HCT116 (cell line): ENCODE data around the gene NR5A2. TPM values are rescaled to one million over a fixed set of nuclear protein-coding genes. Genes with fewer than 3 reads are reported as not detected.

Experiments used
- ATAC-seq: fragments of 200-7000 bp; cut with Tn5 transposase; 2 replicates; pipeline ENCODE4 v1.9.1; 2020; ENCODE audit warnings: mild to moderate bottlenecking, moderate library complexity
- BruUV-seq: library from RNA; stranded (reverse); fragments of 400-500 nt; replicated peaks from 2 replicates; lab custom pipeline; 2021; lab: Mats Ljungman, UMichigan
- CTCF ChIA-PET: fragments of 300-600 bp; sonication (Branson Sonifier 250); formaldehyde crosslinking; loops from one replicate; lab custom pipeline; 2021; ENCODE audit warnings: antibody characterized with exemption; lab: Charles Lee
- POLR2A ChIA-PET: fragments of 300-600, 350-600 bp; sonication (Branson Sonifier 250); formaldehyde crosslinking; loops from one replicate; lab custom pipeline; 2021; ENCODE audit warnings: antibody characterized with exemption; lab: Charles Lee
- RAD21 ChIA-PET, 2 experiments: fragments of 300-600 bp; sonication (Branson Sonifier 250); formaldehyde crosslinking; loops; one replicate each; lab custom pipeline; 2023; ENCODE audit warnings: low total read pairs in 2 of 2; ENCODE audit not compliant: uncharacterized antibody in 2 of 2, unreplicated experiment in 2 of 2, low non-redundant PET in 1 of 2; lab: Charles Lee
- DNase-seq: peaks from one replicate; pipeline ENCODE4 v3.0.0-alpha.2; 2010; ENCODE audit warnings: low read depth, low spot score
- H2AFZ ChIP-seq: fragments of 200-600 bp; shearing (Covaris generic), sonication (generic); 2 replicates; pipeline ENCODE4 v1.6.1; 2017; ENCODE audit warnings: low read depth, mixed run types, mixed read lengths, antibody characterized with exemption, low read length; ENCODE audit not compliant: poor library complexity, severe bottlenecking
- H3K27ac ChIP-seq: 2 replicates; pipeline ENCODE4 v1.5.1; 2012; ENCODE audit warnings: low read depth, low read length
- H3K27me3 ChIP-seq: fragments of 200-600 bp; sonication (generic); 2 replicates; pipeline ENCODE4 v1.6.1; 2016; ENCODE audit warnings: mixed run types, low read length, mixed read lengths; ENCODE audit not compliant: insufficient read depth
- H3K36me3 ChIP-seq, 2 experiments: fragments of 200-500 bp in 1 of 2; fragments of 200-600 bp in 1 of 2; sonication (Bioruptor generic) in 1 of 2; sonication (generic) in 1 of 2; 2 replicates each; pipeline versions ENCODE4 v1.5.1 to v1.6.1; 2014 to 2016; ENCODE audit warnings: low read length in 2 of 2, inconsistent platforms in 1 of 2, mixed read lengths in 1 of 2, mixed run types in 1 of 2; ENCODE audit not compliant: insufficient read depth in 2 of 2, control insufficient read depth in 1 of 2
- H3K4me1 ChIP-seq, 2 experiments: fragments of 200-600 bp in 1 of 2; sonication (generic) in 1 of 2; 2 replicates each; pipeline versions ENCODE4 v1.5.1 to v1.6.1; 2012 to 2017; ENCODE audit warnings: low read length in 2 of 2, inconsistent platforms in 1 of 2, mild to moderate bottlenecking in 1 of 2, mixed read lengths in 1 of 2, mixed run types in 1 of 2, moderate library complexity in 1 of 2; ENCODE audit not compliant: insufficient read depth in 2 of 2, control insufficient read depth in 1 of 2
- H3K4me2 ChIP-seq: fragments of 200-600 bp; sonication (generic); 2 replicates; pipeline ENCODE4 v1.6.1; 2017; ENCODE audit warnings: mixed run types, low read length, mixed read lengths
- H3K4me3 ChIP-seq, 2 experiments: fragments of 200-600 bp in 1 of 2; sonication (generic) in 1 of 2; replicated peaks in 1 of 2; 2 replicates each; pipeline ENCODE4 v1.5.1; 2011 to 2016; ENCODE audit warnings: low read length in 2 of 2, control low read depth in 1 of 2, low read depth in 1 of 2, mild to moderate bottlenecking in 1 of 2, mixed read lengths in 1 of 2, mixed run types in 1 of 2
- H3K79me2 ChIP-seq: fragments of 200-600 bp; sonication (generic); 2 replicates; pipeline ENCODE4 v1.6.1; 2017; ENCODE audit warnings: mild to moderate bottlenecking, mixed run types, low read length, moderate library complexity, mixed read lengths; ENCODE audit not compliant: insufficient read depth
- H3K9ac ChIP-seq: fragments of 200-600 bp; sonication (generic); 2 replicates; pipeline ENCODE4 v1.6.1; 2016; ENCODE audit warnings: low read length, mixed read lengths
- H3K9me2 ChIP-seq: fragments of 200-600 bp; sonication (generic), shearing (Covaris generic); 2 replicates; pipeline ENCODE4 v1.6.1; 2017; ENCODE audit warnings: mixed run types, mild to moderate bottlenecking, moderate library complexity; ENCODE audit not compliant: insufficient read depth
- H3K9me3 ChIP-seq, 2 experiments: fragments of 200-500 bp in 1 of 2; fragments of 200-600 bp in 1 of 2; sonication (Bioruptor generic) in 1 of 2; sonication (generic) in 1 of 2; 2 replicates each; pipeline ENCODE4 v1.6.1; 2014 to 2017; ENCODE audit warnings: low read length in 2 of 2, mixed read lengths in 2 of 2, inconsistent platforms in 1 of 2, low read depth in 1 of 2, mild to moderate bottlenecking in 1 of 2, mixed run types in 1 of 2, moderate library complexity in 1 of 2; ENCODE audit not compliant: control insufficient read depth in 1 of 2, insufficient read depth in 1 of 2
- H4K20me1 ChIP-seq: fragments of 200-600 bp; sonication (generic), shearing (Covaris generic); 2 replicates; pipeline ENCODE4 v1.6.1; 2017; ENCODE audit warnings: mixed run types, mild to moderate bottlenecking, moderate library complexity; ENCODE audit not compliant: insufficient read depth
- CEBPB ChIP-seq: IDR thresholded peaks from 2 replicates; pipeline ENCODE4 v1.6.1; 2012; ENCODE audit warnings: low read depth
- CTCF ChIP-seq, 3 experiments: fragments of 200-600 bp in 1 of 3; sonication (generic) in 1 of 3; IDR thresholded peaks in 2 of 3; conservative IDR thresholded peaks in 1 of 3; 2 replicates each; pipeline ENCODE4 v1.5.1; 2012 to 2017; ENCODE audit warnings: low read depth in 2 of 3, low read length in 2 of 3, antibody characterized with exemption in 1 of 3, borderline replicate concordance in 1 of 3, control low read depth in 1 of 3, mild to moderate bottlenecking in 1 of 3, mixed read lengths in 1 of 3, mixed run types in 1 of 3, moderate library complexity in 1 of 3; ENCODE audit not compliant: insufficient read depth in 1 of 3
- EGR1 ChIP-seq: IDR thresholded peaks from 2 replicates; pipeline ENCODE4 v1.6.1; 2012; ENCODE audit warnings: low read depth
- EZH2phosphoT487 ChIP-seq: fragments of 200-600 bp; IDR thresholded peaks from 2 replicates; pipeline ENCODE4 v1.6.1; 2018; ENCODE audit warnings: antibody characterized with exemption, borderline replicate concordance
- FOSL1 ChIP-seq: IDR thresholded peaks from 2 replicates; pipeline ENCODE4 v1.6.1; 2012; ENCODE audit warnings: low read depth
- MAX ChIP-seq: IDR thresholded peaks from 2 replicates; pipeline ENCODE4 v1.6.1; 2012
- POLR2A ChIP-seq: IDR thresholded peaks from 2 replicates; pipeline ENCODE4 v1.7.0; 2011; ENCODE audit warnings: borderline replicate concordance; ENCODE audit not compliant: insufficient read depth, insufficient read length; ENCODE audit errors: extremely low read depth
- POLR2AphosphoS5 ChIP-seq: IDR thresholded peaks from 2 replicates; pipeline ENCODE4 v1.6.1; 2011; ENCODE audit warnings: mild to moderate bottlenecking, low read depth, low read length, moderate library complexity
- RAD21 ChIP-seq: IDR thresholded peaks from 2 replicates; pipeline ENCODE4 v1.6.1; 2012; ENCODE audit warnings: low read depth, mild to moderate bottlenecking
- REST ChIP-seq: IDR thresholded peaks from 2 replicates; pipeline ENCODE4 v1.6.1; 2012; ENCODE audit warnings: low read depth
- SIN3A ChIP-seq: IDR thresholded peaks from 2 replicates; pipeline ENCODE4 v1.6.1; 2012; ENCODE audit warnings: low read depth
- SRF ChIP-seq: IDR thresholded peaks from 2 replicates; pipeline ENCODE4 v1.6.1; 2012; ENCODE audit warnings: low read depth
- TCF7L2 ChIP-seq: IDR thresholded peaks from 2 replicates; pipeline ENCODE4 v1.7.0; 2011; ENCODE audit warnings: borderline replicate concordance, inconsistent platforms; ENCODE audit not compliant: insufficient read depth, insufficient read length; ENCODE audit errors: extremely low read depth
- YY1 ChIP-seq: IDR thresholded peaks from 2 replicates; pipeline ENCODE4 v1.6.1; 2011; ENCODE audit warnings: low read length, low read depth, moderate library complexity, mild to moderate bottlenecking; ENCODE audit not compliant: insufficient replicate concordance; ENCODE audit errors: extremely low read depth
- ZBTB33 ChIP-seq: IDR thresholded peaks from 2 replicates; pipeline ENCODE4 v1.6.1; 2011; ENCODE audit warnings: mild to moderate bottlenecking, low read length, moderate library complexity; ENCODE audit not compliant: insufficient replicate concordance; ENCODE audit errors: extremely low read depth
- ZFX ChIP-seq: fragments of 450-650 bp; IDR thresholded peaks from 2 replicates; pipeline ENCODE4 v1.6.1; 2017
- ZNF274 ChIP-seq: fragments of 200-500 bp; sonication (Bioruptor generic); IDR thresholded peaks from 2 replicates; pipeline ENCODE4 v1.6.1; 2014; ENCODE audit warnings: mild to moderate bottlenecking, low read depth, low read length, inconsistent platforms
- intact Hi-C: fragments of 100-400 bp; cut with micrococcal nuclease; formaldehyde crosslinking; loops from 2 replicates; pipeline ENCODE4 v1.10.0; 2022
- total RNA-seq: library from RNA; stranded (reverse); gene quantifications from one replicate; pipeline ENCODE4 v1.2.1, GENCODE V29; 2021; ENCODE audit not compliant: unreplicated experiment

NR5A2 gene
- total RNA-seq, 1 experiment from 2014 or later: 0.91 TPM

GRCh38 chr1:200037501-200037900 is 10.0 kb downstream of the NR5A2 start:
- Histone ChIP-seq H3K9ac (no peak overlapping the region), H3K36me3 (no peaks in the 10 kb centered on the region), H3K79me2 (no peaks in the 10 kb centered on the region), H3K4me1 (peaks cover 3 to 13% of the 10 kb centered on the region in 2 experiments; a peak in 3 of 4 replicates), H3K9me2 (no peaks in the 10 kb centered on the region), H3K4me3 (no peak overlapping the region), H3K27me3 (no peaks in the 10 kb centered on the region), H3K4me2 (no peak overlapping the region), H3K27ac (no peak overlapping the region), H4K20me1 (no peaks in the 10 kb centered on the region), H3K9me3 (no peaks in the 10 kb centered on the region), H2AFZ (no peak overlapping the region)
- intact Hi-C loops: no loop called here
- ChIA-PET POLR2A (no interaction called here), CTCF (no interaction called here), RAD21 (no interaction called here)
- ATAC-seq: no peak
- TF ChIP-seq EZH2phosphoT487 (no peak), FOSL1 (no peak), MAX (no peak), TCF7L2 (no peak), YY1 (no peak), POLR2AphosphoS5 (no peak), SRF (no peak), ZNF274 (no peak), ZFX (no peak), POLR2A (no peak), CTCF (IDR thresholded peaks at IDR 0.05 in 2 of 3, conservative IDR thresholded peaks at IDR 0.05 in 1 of 3; ENCODE audit: borderline replicate concordance in 1 of 3, insufficient read depth in 1 of 3, low read depth in 2 of 3, low read length in 2 of 3) (no peak), EGR1 (no peak), CEBPB (no peak), ZBTB33 (no peak), REST (no peak), SIN3A (no peak), RAD21 (no peak)
- no TSS peak for BruUV-seq
- DNase-seq: no peak
